ACHN (cell line): ENCODE results near the gene PRR5.

Experiments used
- DNase-seq: peaks from one replicate; pipeline ENCODE4 v3.0.0-alpha.2; 2015
- in situ Hi-C: cut with HindIII; loops from 2 replicates; pipeline ENCODE4 v1.10.0; 2017; ENCODE audit warnings: low sequenced_read_pairs, low pct_ligation_motif_present, low pct_unique_long_range_greater_than_20kb

The PRR5 gene

GRCh38 chr22:44707178-44707577, 5.2 kb downstream of the PRR5 start:
- in situ Hi-C loops, result no loop called here
- DNase-seq, result no peak

- DNase-seq, result peak; percentile 45
- in situ Hi-C loops, result no loop called here
Measured at GRCh38 chr22:44707752-44708151, 5.7 kb downstream of the PRR5 start.

- no peak for DNase-seq
- in situ Hi-C loops, result no loop called here
Measured at GRCh38 chr22:44709881-44710392, 7.9 kb downstream of the PRR5 start.

- DNase-seq, result no peak
- in situ Hi-C loops, result no loop called here
Measured at GRCh38 chr22:44710474-44711240, 8.7 kb downstream of the PRR5 start.

GRCh38 chr22:44711241-44711560, 9.2 kb downstream of the PRR5 start:
- in situ Hi-C loops, result no loop called here
- DNase-seq, result no peak

GRCh38 chr22:44711690-44712555, 9.9 kb downstream of the PRR5 start:
- DNase-seq, result no peak
- in situ Hi-C loops, result no loop called here

- DNase-seq, result no peak
- in situ Hi-C loops, result no loop called here
Measured at GRCh38 chr22:44712962-44713361, 11.0 kb downstream of the PRR5 start.

GRCh38 chr22:44714703-44715350, 12.8 kb downstream of the PRR5 start:
- in situ Hi-C loops, result no loop called here
- DNase-seq, result no peak

- no peak for DNase-seq
- in situ Hi-C loops, result no loop called here
Measured at GRCh38 chr22:44718418-44718817, 16.4 kb downstream of the PRR5 start.

GRCh38 chr22:44719586-44720368, 17.8 kb downstream of the PRR5 start:
- no peak for DNase-seq
- in situ Hi-C loops, result no loop called here

GRCh38 chr22:44721213-44721612, 19.2 kb downstream of the PRR5 start:
- in situ Hi-C loops, result no loop called here
- peak; percentile 35 for DNase-seq

GRCh38 chr22:44722611-44723010, 20.6 kb downstream of the PRR5 start:
- no peak for DNase-seq
- in situ Hi-C loops, result no loop called here

GRCh38 chr22:44723801-44724200, 21.8 kb downstream of the PRR5 start:
- in situ Hi-C loops, result no loop called here
- DNase-seq, result peak; percentile 45

GRCh38 chr22:44724416-44724815, 22.4 kb downstream of the PRR5 start:
- in situ Hi-C loops, result no loop called here
- no peak for DNase-seq

GRCh38 chr22:44724859-44725258, 22.9 kb downstream of the PRR5 start:
- in situ Hi-C loops, result no loop called here

GRCh38 chr22:44726439-44726838, 24.4 kb downstream of the PRR5 start:
- in situ Hi-C loops, result no loop called here
- no peak for DNase-seq

More at GRCh38 chr22:44724859-44725258, 22.9 kb downstream of the PRR5 start:
- DNase-seq, result no peak

- no peak for DNase-seq
- in situ Hi-C loops, result no loop called here
Measured at GRCh38 chr22:44727148-44727547, 25.1 kb downstream of the PRR5 start.

GRCh38 chr22:44727709-44728108, 25.7 kb downstream of the PRR5 start:
- in situ Hi-C loops, result no loop called here
- DNase-seq, result no peak
